Measurements from ENCODE around the gene NEUROD6.

Gene NEUROD6

GRCh38 chr7:31371621-31372020, 31.1 kb upstream of the NEUROD6 start:
- Histone ChIP-seq H3K4me3 (ENCODE audit: low read length) (no peak overlapping the region), H3K4me2 (ENCODE audit: low read length) (no peak overlapping the region), H2BK5ac (ENCODE audit: low read length) (no peak overlapping the region), H3K56ac (ENCODE audit: low read length) (no peak overlapping the region), H3K4ac (ENCODE audit: low read depth, low read length) (no peak overlapping the region), H3K27me3 (ENCODE audit: insufficient read depth, low read length, poor library complexity) (no peaks in the 10 kb centered on the region), H3K9ac (ENCODE audit: low read length) (no peak overlapping the region), H3K18ac (ENCODE audit: low read length) (peak overlapping the region; percentile 34), H2AK5ac (ENCODE audit: low read length) (no peak overlapping the region), H3K79me2 (ENCODE audit: control insufficient read depth, insufficient read depth, low read length) (no peaks in the 10 kb centered on the region), H3K4me1 (ENCODE audit: control insufficient read depth, low read depth, low read length) (peaks cover 4% of the 10 kb centered on the region), H2BK15ac (replicated peaks; ENCODE audit: low read depth) (no peak overlapping the region), H3K36me3 (ENCODE audit: control insufficient read depth, insufficient read depth, low read length) (no peaks in the 10 kb centered on the region), H3K79me1 (ENCODE audit: low read length) (no peaks in the 10 kb centered on the region), H2BK120ac (ENCODE audit: low read depth, low read length) (no peak overlapping the region), H3K23ac (ENCODE audit: low read length) (no peak overlapping the region), H3K27ac (ENCODE audit: low read depth, low read length) (no peak overlapping the region), H4K5ac (ENCODE audit: low read length) (no peak overlapping the region), H4K8ac (ENCODE audit: low read depth, low read length) (no peak overlapping the region)
- WGBS (ENCODE audit: extremely low coverage, insufficient coverage, low lambda C conversion rate) = no CpG with 5 or more reads among the region's 2 CpGs
- peak; percentile 55 for DNase-seq

- no peak overlapping the region for H3K27ac ChIP-seq (ENCODE audit: low read depth, low read length)
- H4K8ac ChIP-seq (ENCODE audit: low read depth, low read length) = no peak overlapping the region
- no peaks in the 10 kb centered on the region for H3K79me2 ChIP-seq (ENCODE audit: control insufficient read depth, insufficient read depth, low read length)
- no peak overlapping the region for H3K4me2 ChIP-seq (ENCODE audit: low read length)
- H3K4me3 ChIP-seq (ENCODE audit: low read length) = no peak overlapping the region
- no peak overlapping the region for H2AK5ac ChIP-seq (ENCODE audit: low read length)
- H3K36me3 ChIP-seq (ENCODE audit: control insufficient read depth, insufficient read depth, low read length) = no peaks in the 10 kb centered on the region
- DNase-seq = peak; percentile 67
- H3K23ac ChIP-seq (ENCODE audit: low read length) = no peak overlapping the region
- H3K4ac ChIP-seq (ENCODE audit: low read depth, low read length) = no peak overlapping the region
- H3K56ac ChIP-seq (ENCODE audit: low read length) = no peak overlapping the region
- H4K5ac ChIP-seq (ENCODE audit: low read length) = no peak overlapping the region
- no peaks in the 10 kb centered on the region for H3K79me1 ChIP-seq (ENCODE audit: low read length)
- no CpG with 5 or more reads among the region's 3 CpGs for WGBS (ENCODE audit: extremely low coverage, insufficient coverage, low lambda C conversion rate)
- H3K18ac ChIP-seq (ENCODE audit: low read length) = no peak overlapping the region
- H3K9ac ChIP-seq (ENCODE audit: low read length) = no peak overlapping the region
- no peak overlapping the region for H2BK15ac ChIP-seq (replicated peaks; ENCODE audit: low read depth)
- no peak overlapping the region for H2BK5ac ChIP-seq (ENCODE audit: low read length)
- H3K27me3 ChIP-seq (ENCODE audit: insufficient read depth, low read length, poor library complexity) = no peaks in the 10 kb centered on the region
- no peak overlapping the region for H2BK120ac ChIP-seq (ENCODE audit: low read depth, low read length)
- peaks cover 4% of the 10 kb centered on the region for H3K4me1 ChIP-seq (ENCODE audit: control insufficient read depth, low read depth, low read length)
Measured at GRCh38 chr7:31370609-31371008, 30.1 kb upstream of the NEUROD6 start.

GRCh38 chr7:31368620-31369019, 28.1 kb upstream of the NEUROD6 start:
- H3K4me3 ChIP-seq (ENCODE audit: low read length) = no peak overlapping the region
- H3K56ac ChIP-seq (ENCODE audit: low read length) = no peak overlapping the region
- no peak overlapping the region for H3K23ac ChIP-seq (ENCODE audit: low read length)
- no peak for DNase-seq
- H3K9ac ChIP-seq (ENCODE audit: low read length) = no peak overlapping the region
- H3K36me3 ChIP-seq (ENCODE audit: control insufficient read depth, insufficient read depth, low read length) = no peaks in the 10 kb centered on the region
- WGBS (ENCODE audit: extremely low coverage, insufficient coverage, low lambda C conversion rate) = no CpG with 5 or more reads among the region's 10 CpGs
- no peak overlapping the region for H3K4ac ChIP-seq (ENCODE audit: low read depth, low read length)
- H3K79me1 ChIP-seq (ENCODE audit: low read length) = no peaks in the 10 kb centered on the region
- no peak overlapping the region for H2BK120ac ChIP-seq (ENCODE audit: low read depth, low read length)
- H2AK5ac ChIP-seq (ENCODE audit: low read length) = no peak overlapping the region
- H2BK15ac ChIP-seq (replicated peaks; ENCODE audit: low read depth) = no peak overlapping the region
- no peak overlapping the region for H4K8ac ChIP-seq (ENCODE audit: low read depth, low read length)
- H4K5ac ChIP-seq (ENCODE audit: low read length) = no peak overlapping the region
- H3K79me2 ChIP-seq (ENCODE audit: control insufficient read depth, insufficient read depth, low read length) = no peaks in the 10 kb centered on the region
- H3K4me2 ChIP-seq (ENCODE audit: low read length) = no peak overlapping the region
- H2BK5ac ChIP-seq (ENCODE audit: low read length) = no peak overlapping the region
- H3K4me1 ChIP-seq (ENCODE audit: control insufficient read depth, low read depth, low read length) = peaks cover 2% of the 10 kb centered on the region
- no peak overlapping the region for H3K18ac ChIP-seq (ENCODE audit: low read length)
- H3K27me3 ChIP-seq (ENCODE audit: insufficient read depth, low read length, poor library complexity) = no peaks in the 10 kb centered on the region
- no peak overlapping the region for H3K27ac ChIP-seq (ENCODE audit: low read depth, low read length)

GRCh38 chr7:31363496-31363895, 23.0 kb upstream of the NEUROD6 start:
- H2BK120ac ChIP-seq (ENCODE audit: low read depth, low read length) = no peak overlapping the region
- H4K8ac ChIP-seq (ENCODE audit: low read depth, low read length) = no peak overlapping the region
- no peak overlapping the region for H2BK5ac ChIP-seq (ENCODE audit: low read length)
- no peak overlapping the region for H2BK15ac ChIP-seq (replicated peaks; ENCODE audit: low read depth)
- no peak for DNase-seq
- no peak overlapping the region for H3K4me2 ChIP-seq (ENCODE audit: low read length)
- no peaks in the 10 kb centered on the region for H3K79me1 ChIP-seq (ENCODE audit: low read length)
- H3K56ac ChIP-seq (ENCODE audit: low read length) = no peak overlapping the region
- no peak overlapping the region for H3K27ac ChIP-seq (ENCODE audit: low read depth, low read length)
- WGBS (ENCODE audit: extremely low coverage, insufficient coverage, low lambda C conversion rate) = no CpG with 5 or more reads among the region's 3 CpGs
- no peak overlapping the region for H3K23ac ChIP-seq (ENCODE audit: low read length)
- H3K4ac ChIP-seq (ENCODE audit: low read depth, low read length) = no peak overlapping the region
- no peaks in the 10 kb centered on the region for H3K36me3 ChIP-seq (ENCODE audit: control insufficient read depth, insufficient read depth, low read length)
- H3K27me3 ChIP-seq (ENCODE audit: insufficient read depth, low read length, poor library complexity) = no peaks in the 10 kb centered on the region
- H3K18ac ChIP-seq (ENCODE audit: low read length) = no peak overlapping the region
- H3K79me2 ChIP-seq (ENCODE audit: control insufficient read depth, insufficient read depth, low read length) = no peaks in the 10 kb centered on the region
- H3K9ac ChIP-seq (ENCODE audit: low read length) = no peak overlapping the region
- no peak overlapping the region for H3K4me3 ChIP-seq (ENCODE audit: low read length)
- H2AK5ac ChIP-seq (ENCODE audit: low read length) = no peak overlapping the region
- no peak overlapping the region for H4K5ac ChIP-seq (ENCODE audit: low read length)
- no peaks in the 10 kb centered on the region for H3K4me1 ChIP-seq (ENCODE audit: control insufficient read depth, low read depth, low read length)

GRCh38 chr7:31363051-31363450, 22.5 kb upstream of the NEUROD6 start:
- Histone ChIP-seq H3K4me2 (ENCODE audit: low read length) (no peak overlapping the region), H3K56ac (ENCODE audit: low read length) (no peak overlapping the region), H3K36me3 (ENCODE audit: control insufficient read depth, insufficient read depth, low read length) (no peaks in the 10 kb centered on the region), H2BK15ac (replicated peaks; ENCODE audit: low read depth) (no peak overlapping the region), H3K27me3 (ENCODE audit: insufficient read depth, low read length, poor library complexity) (no peaks in the 10 kb centered on the region), H2AK5ac (ENCODE audit: low read length) (no peak overlapping the region), H4K5ac (ENCODE audit: low read length) (no peak overlapping the region), H4K8ac (ENCODE audit: low read depth, low read length) (no peak overlapping the region), H3K4me3 (ENCODE audit: low read length) (no peak overlapping the region), H3K27ac (ENCODE audit: low read depth, low read length) (no peak overlapping the region), H3K4me1 (ENCODE audit: control insufficient read depth, low read depth, low read length) (no peaks in the 10 kb centered on the region), H3K79me1 (ENCODE audit: low read length) (no peaks in the 10 kb centered on the region), H3K23ac (ENCODE audit: low read length) (no peak overlapping the region), H3K79me2 (ENCODE audit: control insufficient read depth, insufficient read depth, low read length) (no peaks in the 10 kb centered on the region), H3K4ac (ENCODE audit: low read depth, low read length) (no peak overlapping the region), H2BK120ac (ENCODE audit: low read depth, low read length) (no peak overlapping the region), H2BK5ac (ENCODE audit: low read length) (no peak overlapping the region), H3K18ac (ENCODE audit: low read length) (no peak overlapping the region), H3K9ac (ENCODE audit: low read length) (no peak overlapping the region)
- DNase-seq = no peak
- no CpG with 5 or more reads among the region's 5 CpGs for WGBS (ENCODE audit: extremely low coverage, insufficient coverage, low lambda C conversion rate)

- no peak overlapping the region for H2BK5ac ChIP-seq (ENCODE audit: low read length)
- WGBS (ENCODE audit: extremely low coverage, insufficient coverage, low lambda C conversion rate) = no CpG with 5 or more reads among the region's 1 CpG
Measured at GRCh38 chr7:31362401-31362800, 21.9 kb upstream of the NEUROD6 start.

More at GRCh38 chr7:31362401-31362800, 21.9 kb upstream of the NEUROD6 start:
- Histone ChIP-seq H3K4ac (ENCODE audit: low read depth, low read length) (no peak overlapping the region), H3K23ac (ENCODE audit: low read length) (no peak overlapping the region), H3K27me3 (ENCODE audit: insufficient read depth, low read length, poor library complexity) (no peaks in the 10 kb centered on the region), H4K5ac (ENCODE audit: low read length) (no peak overlapping the region), H3K4me3 (ENCODE audit: low read length) (no peak overlapping the region), H3K18ac (ENCODE audit: low read length) (no peak overlapping the region), H2BK15ac (replicated peaks; ENCODE audit: low read depth) (no peak overlapping the region), H4K8ac (ENCODE audit: low read depth, low read length) (no peak overlapping the region), H3K9ac (ENCODE audit: low read length) (no peak overlapping the region), H3K79me1 (ENCODE audit: low read length) (no peaks in the 10 kb centered on the region), H3K27ac (ENCODE audit: low read depth, low read length) (no peak overlapping the region), H3K4me2 (ENCODE audit: low read length) (no peak overlapping the region), H2BK120ac (ENCODE audit: low read depth, low read length) (no peak overlapping the region), H3K4me1 (ENCODE audit: control insufficient read depth, low read depth, low read length) (no peaks in the 10 kb centered on the region), H3K56ac (ENCODE audit: low read length) (no peak overlapping the region), H3K36me3 (ENCODE audit: control insufficient read depth, insufficient read depth, low read length) (no peaks in the 10 kb centered on the region), H3K79me2 (ENCODE audit: control insufficient read depth, insufficient read depth, low read length) (no peaks in the 10 kb centered on the region), H2AK5ac (ENCODE audit: low read length) (no peak overlapping the region)
- no peak for DNase-seq
